Bronchial epithelial cell (primary cell): ENCODE data around the gene ZNF296. TPM values are rescaled to one million over a fixed set of nuclear protein-coding genes. Genes with fewer than 3 reads are reported as not detected.

Experiments
- DNase-seq: peaks from one replicate; pipeline ENCODE4 v3.0.0-alpha.2; 2010; ENCODE audit warnings: low read depth
- FAIRE-seq: peaks from 2 replicates; lab custom pipeline; 2011; peaks lifted over from hg19 to GRCh38; lab: Jason Lieb, UNC
- H3K27me3 ChIP-seq: 2 replicates; pipeline ENCODE4 v1.5.1; 2011; ENCODE audit warnings: low read length; ENCODE audit not compliant: control insufficient read depth, insufficient read depth
- H3K36me3 ChIP-seq: 2 replicates; pipeline ENCODE4 v1.5.1; 2011; ENCODE audit warnings: low read length; ENCODE audit not compliant: control insufficient read depth, insufficient read depth
- H3K4me3 ChIP-seq: 2 replicates; pipeline ENCODE4 v1.5.1; 2011; ENCODE audit warnings: mild to moderate bottlenecking, low read depth, low read length, control low read depth
- total RNA-seq: library from RNA; depleted of rRNA; stranded (reverse); fragments of >200 nt; gene quantifications from 2 replicates; pipeline ENCODE4 v1.2.1, GENCODE V29; 2014
- TF ChIP-seq, protein P1 (sequence below): IDR thresholded peaks from 2 replicates; pipeline ENCODE4 v1.5.1; 2011; ENCODE audit warnings: mild to moderate bottlenecking, moderate library complexity, low read length, control low read depth, inconsistent platforms; ENCODE audit not compliant: insufficient read depth, severe bottlenecking

Gene ZNF296
- total RNA-seq, 1 donor from 2014 or later: under 0.01 TPM

DNA sequence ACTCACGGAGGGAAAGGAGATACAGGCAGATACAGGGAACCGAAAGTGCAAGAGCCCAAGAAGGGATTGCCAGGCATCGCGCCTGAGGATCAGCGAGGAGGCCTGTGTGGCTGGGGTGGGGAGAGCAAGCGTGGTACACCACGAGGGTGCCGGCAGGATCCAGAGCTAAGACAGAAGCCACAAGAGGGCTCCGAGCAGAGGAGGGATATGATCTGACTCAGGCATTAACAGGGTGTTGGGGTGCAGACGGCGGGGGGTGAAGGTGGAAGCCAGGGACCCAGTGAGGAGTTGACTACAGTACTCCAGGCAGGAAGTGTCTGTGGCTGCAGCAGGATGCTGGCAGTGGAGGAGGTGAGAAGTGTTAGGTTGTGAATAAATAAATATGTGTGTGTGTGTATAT lies 11.3 kb upstream of the ZNF296 start:
- H3K27me3 ChIP-seq: no peaks in the 10 kb centered on the region
- no peak overlapping the region for H3K4me3 ChIP-seq
- TF ChIP-seq, protein P1, sequence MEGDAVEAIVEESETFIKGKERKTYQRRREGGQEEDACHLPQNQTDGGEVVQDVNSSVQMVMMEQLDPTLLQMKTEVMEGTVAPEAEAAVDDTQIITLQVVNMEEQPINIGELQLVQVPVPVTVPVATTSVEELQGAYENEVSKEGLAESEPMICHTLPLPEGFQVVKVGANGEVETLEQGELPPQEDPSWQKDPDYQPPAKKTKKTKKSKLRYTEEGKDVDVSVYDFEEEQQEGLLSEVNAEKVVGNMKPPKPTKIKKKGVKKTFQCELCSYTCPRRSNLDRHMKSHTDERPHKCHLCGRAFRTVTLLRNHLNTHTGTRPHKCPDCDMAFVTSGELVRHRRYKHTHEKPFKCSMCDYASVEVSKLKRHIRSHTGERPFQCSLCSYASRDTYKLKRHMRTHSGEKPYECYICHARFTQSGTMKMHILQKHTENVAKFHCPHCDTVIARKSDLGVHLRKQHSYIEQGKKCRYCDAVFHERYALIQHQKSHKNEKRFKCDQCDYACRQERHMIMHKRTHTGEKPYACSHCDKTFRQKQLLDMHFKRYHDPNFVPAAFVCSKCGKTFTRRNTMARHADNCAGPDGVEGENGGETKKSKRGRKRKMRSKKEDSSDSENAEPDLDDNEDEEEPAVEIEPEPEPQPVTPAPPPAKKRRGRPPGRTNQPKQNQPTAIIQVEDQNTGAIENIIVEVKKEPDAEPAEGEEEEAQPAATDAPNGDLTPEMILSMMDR: no peak
- FAIRE-seq (no peak), DNase-seq (no peak)
- peaks cover 14% of the 10 kb centered on the region for H3K36me3 ChIP-seq

DNA sequence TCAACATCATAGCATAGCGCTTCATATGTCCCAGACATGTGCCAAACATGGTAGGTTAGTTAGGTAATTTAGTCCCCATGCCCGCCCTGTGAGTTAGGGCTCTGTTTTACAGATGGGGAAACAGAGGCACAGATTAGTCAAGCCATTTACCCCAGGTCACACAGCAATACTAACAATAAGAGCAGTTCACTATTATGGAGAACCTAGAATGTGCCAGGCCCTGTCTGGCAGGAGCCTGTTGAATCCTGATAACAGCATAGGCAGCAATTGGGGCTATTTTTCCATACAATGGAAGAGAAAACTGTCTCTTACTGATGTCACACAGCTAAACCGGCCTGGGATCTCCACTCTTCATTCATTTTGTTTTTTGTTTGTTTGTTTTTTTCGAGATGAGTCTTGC lies 10.2 kb upstream of the ZNF296 start:
- TF ChIP-seq, protein P1: no peak
- no peak for FAIRE-seq

DNA sequence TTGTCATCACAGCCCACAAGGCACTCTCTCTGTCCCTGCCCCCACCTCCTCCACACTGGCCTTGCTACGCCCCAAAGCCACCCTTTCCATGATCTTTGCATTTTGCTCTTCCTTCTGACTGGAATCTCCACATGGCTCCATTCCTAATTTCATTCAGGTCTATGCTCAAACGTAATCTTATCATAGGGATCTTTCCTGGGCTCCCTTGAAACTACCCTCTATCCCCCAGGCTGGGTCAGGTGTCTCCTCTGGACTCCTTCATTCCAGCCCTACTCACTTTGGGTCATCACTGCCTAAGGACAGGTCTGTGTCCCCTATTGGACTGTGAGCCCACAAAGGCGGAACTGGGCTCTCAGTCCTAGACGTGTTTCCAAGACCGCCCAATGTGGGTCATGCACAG lies 5.9 kb upstream of the ZNF296 start:
- Histone ChIP-seq H3K4me3 (no peak overlapping the region), H3K27me3 (no peaks in the 10 kb centered on the region), H3K36me3 (peaks cover 8% of the 10 kb centered on the region)
- DNase-seq (no peak), FAIRE-seq (no peak)
- TF ChIP-seq, protein P1: no peak

More for the DNA sequence above, 10.2 kb upstream of the ZNF296 start:
- DNase-seq: no peak
- Histone ChIP-seq H3K27me3 (no peaks in the 10 kb centered on the region), H3K4me3 (no peak overlapping the region), H3K36me3 (peaks cover 21% of the 10 kb centered on the region)

DNA sequence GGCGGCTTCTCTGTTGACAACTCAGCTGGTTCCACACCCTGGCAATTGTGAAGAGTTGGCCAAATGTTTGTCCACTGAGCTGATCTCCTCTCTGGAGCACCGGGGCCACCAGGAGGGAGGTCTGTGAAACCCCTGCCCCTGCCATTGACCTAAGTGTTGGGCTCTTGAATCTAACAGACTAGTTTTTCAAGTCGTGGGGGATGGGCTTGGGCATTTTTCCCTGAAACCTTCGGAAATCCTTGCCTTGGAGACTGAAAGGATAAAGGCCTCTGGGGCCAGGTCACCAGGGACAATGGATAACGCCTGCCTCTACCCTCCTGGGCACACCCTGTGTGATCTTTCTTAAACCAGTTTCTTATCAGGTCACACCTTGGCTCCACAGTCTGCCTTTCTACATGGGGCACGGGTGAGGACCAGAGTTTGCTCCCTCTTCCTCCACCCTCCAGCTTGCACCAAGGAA lies 3.7 kb upstream of the ZNF296 start:
- Histone ChIP-seq H3K27me3 (no peaks in the 10 kb centered on the region), H3K36me3 (peaks cover 8% of the 10 kb centered on the region), H3K4me3 (peak overlapping the region; percentile 70)
- TF ChIP-seq, protein P1: no peak
- FAIRE-seq: no peak
- DNase-seq: no peak

DNA sequence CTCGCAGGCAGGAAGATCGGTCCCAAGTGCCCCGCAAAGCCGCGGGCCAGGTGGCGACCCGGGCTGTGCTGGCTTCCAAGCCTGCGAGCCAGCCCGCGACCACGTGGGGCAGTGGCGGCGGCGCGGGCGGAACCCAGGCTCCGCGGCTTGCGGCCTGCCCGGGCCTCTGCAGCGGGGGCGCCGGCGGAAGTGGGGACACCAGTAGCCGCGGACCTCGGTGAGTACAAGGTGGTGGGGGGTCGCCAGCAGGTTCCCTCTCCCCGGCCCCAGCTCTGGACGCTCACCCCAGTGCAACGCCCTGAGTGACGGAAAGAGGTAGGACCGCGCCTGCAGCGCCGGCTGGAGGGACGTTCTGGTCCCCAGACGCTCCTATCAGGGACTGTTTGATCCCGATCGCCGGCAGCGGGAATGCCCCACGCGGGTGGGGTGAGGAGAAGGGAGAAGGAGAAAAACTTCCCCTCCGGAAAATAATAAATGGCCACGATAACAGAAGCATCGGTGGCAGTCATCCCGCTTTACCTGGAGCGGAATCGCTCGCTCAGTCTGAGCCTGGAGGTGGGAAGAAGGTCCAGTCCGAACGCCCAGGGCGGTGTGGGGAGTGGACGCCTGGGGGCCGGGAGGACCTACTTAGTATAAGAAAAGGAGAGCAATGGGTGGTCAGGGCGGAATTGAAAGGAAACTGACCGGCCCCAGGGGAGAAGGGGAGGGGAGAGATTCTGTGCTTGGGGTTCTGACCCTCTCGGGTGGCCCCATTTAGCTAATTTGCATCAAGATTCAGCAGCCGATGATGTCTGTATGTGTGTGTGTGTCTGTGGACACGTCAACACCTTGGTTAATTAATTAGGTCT lies 3.0 kb upstream of the ZNF296 start, which contains the start of gene GEMIN7:
Gene GEMIN7 (plus strand): TSS at position 198 of the 848 bp plus-strand sequence. CDS start 10,855 bp downstream, outside the sequence.
- FAIRE-seq (no peak), DNase-seq (peak; percentile 49)
- peaks cover 8% of the 10 kb centered on the region for H3K36me3 ChIP-seq
- TF ChIP-seq, protein P1: peak; percentile 15
- H3K4me3 ChIP-seq: peak within 1 kb of the TSS; percentile 70
- no peaks in the 10 kb centered on the region for H3K27me3 ChIP-seq
